Kidney (tissue), 14 donors: ENCODE data around the gene CEBPE. TPM values are rescaled to one million over a fixed set of nuclear protein-coding genes. Genes with fewer than 3 reads are reported as not detected.
A peak's percentile ranks its signal among the peaks of the same experiment; 100 is the strongest.

Source experiments
- DNase-seq, 5 donors: peaks; one replicate each; pipeline ENCODE4 v3.0.0-alpha.2; 2013 to 2020
- FAIRE-seq: peaks from 2 replicates; lab custom pipeline; 2012; peaks lifted over from hg19 to GRCh38; lab: Jason Lieb, UNC
- H3K27ac ChIP-seq, 2 donors: one replicate each; pipeline ENCODE4 v1.7.0; 2013; ENCODE audit warnings: low read depth in 2 of 2, low read length in 2 of 2, inconsistent platforms in 1 of 2
- H3K27me3 ChIP-seq: one replicate; pipeline ENCODE4 v1.7.1; 2013; ENCODE audit warnings: low read length, inconsistent platforms; ENCODE audit not compliant: control insufficient read depth, insufficient read depth
- H3K36me3 ChIP-seq, 3 donors: one replicate each; pipeline versions ENCODE4 v1.7.0 to v1.7.1; 2013; ENCODE audit warnings: low read length in 3 of 3, control low read depth in 1 of 3, inconsistent platforms in 1 of 3; ENCODE audit not compliant: insufficient read depth in 3 of 3, control insufficient read depth in 2 of 3
- H3K4me1 ChIP-seq, 3 donors: one replicate each; pipeline versions ENCODE4 v1.7.0 to v1.7.1; 2013; ENCODE audit warnings: low read length in 3 of 3, inconsistent platforms in 1 of 3, low read depth in 1 of 3; ENCODE audit not compliant: control insufficient read depth in 2 of 3, insufficient read depth in 2 of 3
- H3K4me3 ChIP-seq, 3 donors: one replicate each; pipeline versions ENCODE4 v1.7.0 to v1.8.1; 2013; ENCODE audit warnings: low read length in 3 of 3, control low read depth in 1 of 3, inconsistent platforms in 1 of 3
- H3K9ac ChIP-seq, 3 donors: one replicate each; pipeline versions ENCODE4 v1.7.0 to v1.7.1; 2013; ENCODE audit warnings: low read length in 3 of 3, control low read depth in 1 of 3, inconsistent platforms in 1 of 3
- H3K9me3 ChIP-seq, 3 donors: one replicate each; pipeline versions ENCODE4 v1.7.0 to v1.7.1; 2013; ENCODE audit warnings: low read length in 3 of 3, control low read depth in 1 of 3, inconsistent platforms in 1 of 3; ENCODE audit not compliant: control insufficient read depth in 2 of 3, insufficient read depth in 1 of 3
- intact Hi-C: fragments of 100-400 bp; cut with DNase I; formaldehyde crosslinking; loops from one replicate; pipeline ENCODE4 v1.11.1; 2022
- polyA plus RNA-seq: library from polyadenylated mRNA; stranded (reverse); fragments of 350-450 nt; fragmentation: Illumina TruSeq; extraction: RNeasy Lipid Tissue Mini Kit (QIAGEN cat#74804); gene quantifications from one replicate; pipeline ENCODE4 v1.2.3, GENCODE V29; 2014; ENCODE audit warnings: low read depth, low replicate concordance; ENCODE audit not compliant: insufficient read depth
- total RNA-seq: library from RNA; stranded (reverse); fragmentation: NEBNext Ultra II Directional; extraction: Animal tissue kit (Norgen Biotek cat#: 25700); gene quantifications from one replicate; pipeline ENCODE4 v1.2.1, GENCODE V29; 2021
- TF ChIP-seq, protein P1 (sequence below): IDR thresholded peaks from 3 replicates; pipeline ENCODE4 v1.5.1; 2012; ENCODE audit warnings: mild to moderate bottlenecking, moderate library complexity, borderline replicate concordance; ENCODE audit not compliant: insufficient read depth; ENCODE audit errors: extremely low read depth
- donor health status: control.
- donor health status: control.
- donor health status: control.
- donor health status: control.
- donor health status: control.
- donor health status: DM: yes; HTN: yes; CAD: no.
- donor health status: Normal renal cell carcinoma (clear cell type).

CEBPE gene
- total and polyA plus RNA-seq, 2 donors from 2014 or later = not detected

DNA sequence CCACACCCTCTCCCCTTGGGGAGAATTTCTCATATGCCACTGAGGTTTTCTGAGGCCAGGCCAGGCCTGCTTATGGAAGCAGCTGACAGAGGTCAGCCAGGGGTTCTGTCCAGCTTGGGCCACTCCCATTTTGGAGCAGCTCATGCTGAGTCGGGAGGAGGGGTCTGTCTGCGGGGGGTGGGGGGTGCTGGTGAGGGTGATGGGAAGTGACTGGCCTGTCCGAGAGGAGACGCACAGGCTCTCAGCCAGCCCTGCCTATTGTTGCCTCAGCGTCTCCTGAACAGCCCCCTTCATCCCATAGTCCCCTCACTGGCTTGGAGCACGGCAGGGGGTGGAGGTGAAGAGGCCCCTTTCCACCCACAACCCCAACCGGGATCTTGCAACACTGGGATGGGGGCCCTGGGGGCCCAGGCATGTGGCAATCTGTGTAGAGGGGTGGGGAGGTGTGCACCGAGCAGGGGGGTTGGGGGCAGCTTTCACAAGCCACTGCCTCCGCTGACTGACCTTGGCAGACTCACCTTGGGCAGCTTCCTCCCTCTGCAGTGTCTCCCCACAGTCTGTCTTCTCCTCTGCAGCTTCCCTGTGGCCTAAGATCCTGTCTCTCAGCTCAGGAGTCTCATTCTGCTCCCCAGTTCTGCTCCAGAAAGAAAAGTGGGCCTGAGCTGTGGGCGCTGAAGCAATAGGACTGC lies 5.5 kb downstream of the CEBPE start:
- FAIRE-seq (no peak), DNase-seq (peak in 4 of 5 donors; percentile 44 to 78 (median 56))
- H3K4me1 ChIP-seq = no peaks in the 10 kb centered on the region
- TF ChIP-seq, protein P1, sequence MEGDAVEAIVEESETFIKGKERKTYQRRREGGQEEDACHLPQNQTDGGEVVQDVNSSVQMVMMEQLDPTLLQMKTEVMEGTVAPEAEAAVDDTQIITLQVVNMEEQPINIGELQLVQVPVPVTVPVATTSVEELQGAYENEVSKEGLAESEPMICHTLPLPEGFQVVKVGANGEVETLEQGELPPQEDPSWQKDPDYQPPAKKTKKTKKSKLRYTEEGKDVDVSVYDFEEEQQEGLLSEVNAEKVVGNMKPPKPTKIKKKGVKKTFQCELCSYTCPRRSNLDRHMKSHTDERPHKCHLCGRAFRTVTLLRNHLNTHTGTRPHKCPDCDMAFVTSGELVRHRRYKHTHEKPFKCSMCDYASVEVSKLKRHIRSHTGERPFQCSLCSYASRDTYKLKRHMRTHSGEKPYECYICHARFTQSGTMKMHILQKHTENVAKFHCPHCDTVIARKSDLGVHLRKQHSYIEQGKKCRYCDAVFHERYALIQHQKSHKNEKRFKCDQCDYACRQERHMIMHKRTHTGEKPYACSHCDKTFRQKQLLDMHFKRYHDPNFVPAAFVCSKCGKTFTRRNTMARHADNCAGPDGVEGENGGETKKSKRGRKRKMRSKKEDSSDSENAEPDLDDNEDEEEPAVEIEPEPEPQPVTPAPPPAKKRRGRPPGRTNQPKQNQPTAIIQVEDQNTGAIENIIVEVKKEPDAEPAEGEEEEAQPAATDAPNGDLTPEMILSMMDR = no peak
- H3K9ac ChIP-seq = no peak overlapping the region
- no peak overlapping the region for H3K4me3 ChIP-seq
- H3K9me3 ChIP-seq = no peaks in the 10 kb centered on the region
- no peak overlapping the region for H3K27ac ChIP-seq
- H3K27me3 ChIP-seq = no peaks in the 10 kb centered on the region
- intact Hi-C loops = no loop called here
- no peaks in the 10 kb centered on the region for H3K36me3 ChIP-seq

DNA sequence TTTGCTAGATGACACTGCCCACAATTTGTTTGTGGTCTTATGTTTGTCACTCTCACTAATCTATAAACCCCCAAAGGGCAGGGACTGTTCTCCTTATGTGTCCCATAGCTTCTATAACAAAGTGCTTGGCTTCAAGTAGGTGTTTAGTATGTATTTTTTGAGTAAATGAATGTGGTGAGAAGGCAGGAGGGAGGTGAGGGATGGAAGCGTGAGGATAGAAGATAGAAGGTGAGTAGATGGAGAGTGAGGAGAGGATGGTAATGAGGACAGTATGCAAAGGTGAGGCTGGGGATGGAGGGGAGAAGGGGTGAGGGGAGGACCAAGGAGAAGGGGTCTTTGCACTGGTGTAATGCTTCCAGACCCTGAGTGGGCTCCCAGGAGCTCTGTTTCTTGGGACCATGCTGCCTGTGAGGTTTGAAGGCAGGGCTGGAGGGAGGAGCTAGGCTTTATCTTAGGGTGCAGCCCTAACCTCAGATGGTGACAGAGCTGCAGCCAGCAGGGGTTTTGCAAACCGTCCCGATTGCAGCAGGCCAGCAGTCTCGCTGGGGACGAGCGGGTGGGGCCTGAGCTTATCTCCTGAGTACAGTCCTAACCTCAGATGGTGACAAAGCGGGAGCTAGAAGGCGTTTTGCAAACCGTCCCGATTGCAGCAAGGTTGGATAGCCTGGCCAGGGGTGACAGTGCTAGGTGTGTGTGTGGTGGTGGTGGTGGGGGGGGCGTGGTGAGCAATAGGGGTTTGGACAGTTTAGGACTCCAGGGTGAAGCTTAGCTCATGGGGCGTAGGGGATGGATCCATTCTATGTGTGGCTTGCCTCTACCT lies 6.5 kb downstream of the CEBPE start:
- no peaks in the 10 kb centered on the region for H3K27me3 ChIP-seq
- peak in 1 of 5 donors; percentile 5 for DNase-seq
- no peak overlapping the region for H3K4me3 ChIP-seq
- TF ChIP-seq, protein P1 = no peak
- no peak overlapping the region for H3K27ac ChIP-seq
- intact Hi-C loops = no loop called here
- H3K4me1 ChIP-seq = no peaks in the 10 kb centered on the region
- no peak for FAIRE-seq
- H3K9ac ChIP-seq = no peak overlapping the region
- H3K36me3 ChIP-seq = no peaks in the 10 kb centered on the region
- no peaks in the 10 kb centered on the region for H3K9me3 ChIP-seq

DNA sequence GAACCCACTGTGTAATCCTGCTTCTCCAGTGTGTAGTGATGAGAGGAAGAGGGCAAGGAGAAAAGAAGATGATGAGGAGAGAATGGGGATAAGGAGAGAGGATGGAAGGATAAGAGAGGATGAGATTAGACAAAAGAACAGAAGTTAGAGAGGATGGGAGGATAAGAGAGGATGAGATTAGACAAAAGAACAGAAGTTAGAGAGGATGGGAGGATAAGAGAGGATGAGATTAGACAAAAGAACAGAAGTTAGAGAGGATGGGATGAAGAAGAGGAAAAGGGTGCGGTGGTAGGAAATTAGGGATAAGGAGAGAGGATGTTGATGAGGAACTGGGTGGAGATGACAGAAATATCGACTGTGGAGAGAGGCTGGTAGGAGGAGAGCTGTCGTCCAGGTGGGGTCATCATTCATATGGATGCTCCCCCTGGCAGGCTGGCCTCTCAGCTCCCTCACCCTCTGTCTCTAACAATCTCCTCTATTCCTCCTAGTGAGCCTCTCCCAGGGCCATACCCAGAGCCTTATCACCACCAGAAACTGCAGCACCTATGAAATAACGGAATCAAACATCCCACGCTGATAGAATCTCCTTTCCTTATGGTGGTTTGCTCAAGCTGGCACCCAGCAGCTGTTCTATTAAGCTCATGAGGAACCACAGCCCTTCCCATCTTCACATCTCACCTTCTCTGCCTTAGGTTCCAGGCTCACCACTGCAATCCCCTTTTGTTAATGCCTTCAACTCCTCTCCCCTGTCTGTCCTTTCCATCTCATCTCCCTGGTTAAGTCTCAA lies 8.3 kb downstream of the CEBPE start:
- no peak overlapping the region for H3K9ac ChIP-seq
- intact Hi-C loops = no loop called here
- no peaks in the 10 kb centered on the region for H3K4me1 ChIP-seq
- FAIRE-seq (no peak), DNase-seq (no peak)
- no peak overlapping the region for H3K27ac ChIP-seq
- TF ChIP-seq, protein P1 = no peak
- no peaks in the 10 kb centered on the region for H3K27me3 ChIP-seq
- no peak overlapping the region for H3K4me3 ChIP-seq
- no peaks in the 10 kb centered on the region for H3K9me3 ChIP-seq
- no peaks in the 10 kb centered on the region for H3K36me3 ChIP-seq
